HepG2 (cell line): ENCODE data around the gene ZSCAN20. TPM values are rescaled to one million over a fixed set of nuclear protein-coding genes. Genes with fewer than 3 reads are reported as not detected.

ENCODE experiments used
- ATAC-seq: fragments of 200-7000 bp; cut with Tn5 transposase; 3 replicates; pipeline ENCODE4 v1.9.1; 2020; ENCODE audit warnings: mild to moderate bottlenecking, moderate library complexity
- BruUV-seq: library from RNA; stranded (reverse); fragments of 400-500 nt; replicated peaks from 2 replicates; lab custom pipeline; 2021; lab: Mats Ljungman, UMichigan
- CTCF ChIA-PET: fragments of 300-600 bp; formaldehyde crosslinking; extraction: SDS; loops from one replicate; lab custom pipeline; 2021; ENCODE audit warnings: low total read pairs, inconsistent platforms, low intra/inter-chr PET ratio; lab: Yijun Ruan, JAX
- POLR2A ChIA-PET: fragments of 350-600 bp; sonication (Branson Sonifier 250); formaldehyde crosslinking; loops from one replicate; lab custom pipeline; 2020; ENCODE audit warnings: antibody characterized with exemption, inconsistent platforms; lab: Yijun Ruan, JAX
- DNase-seq: peaks from one replicate; pipeline ENCODE4 v3.0.0-alpha.2; 2015; ENCODE audit warnings: low spot score
- FAIRE-seq: peaks from 3 replicates; lab custom pipeline; 2011; peaks lifted over from hg19 to GRCh38; lab: Jason Lieb, UNC
- H2AFZ ChIP-seq: one replicate; pipeline ENCODE4 v1.6.1; 2011; ENCODE audit warnings: low read length, inconsistent platforms
- H3K27ac ChIP-seq: fragments of 300-600 bp; 3 replicates; pipeline ENCODE4 v1.8.0; 2011; ENCODE audit warnings: mixed run types, mild to moderate bottlenecking, mixed read lengths, low read length, inconsistent platforms; ENCODE audit not compliant: insufficient read depth; ENCODE audit errors: extremely low read length
- H3K27me3 ChIP-seq, 2 experiments: fragments of 200-600 bp in 1 of 2; 2 replicates in 1 of 2; 3 replicates in 1 of 2; pipeline versions ENCODE4 v1.6.0 to v1.8.0; 2011; ENCODE audit warnings: low read length in 2 of 2, mild to moderate bottlenecking in 2 of 2, moderate library complexity in 2 of 2, inconsistent platforms in 1 of 2; ENCODE audit not compliant: insufficient read depth in 2 of 2, control insufficient read depth in 1 of 2
- H3K36me3 ChIP-seq, 2 experiments: fragments of 200-600 bp in 1 of 2; replicated peaks in 1 of 2; 2 replicates in 1 of 2; 3 replicates in 1 of 2; pipeline versions ENCODE4 v1.5.1 to v1.8.0; 2011; ENCODE audit warnings: low read length in 2 of 2, inconsistent platforms in 1 of 2; ENCODE audit not compliant: insufficient read depth in 2 of 2, control insufficient read depth in 1 of 2
- H3K4me1 ChIP-seq: 2 replicates; pipeline ENCODE4 v1.5.1; 2012; ENCODE audit warnings: low read length, inconsistent platforms; ENCODE audit not compliant: insufficient read depth
- H3K4me2 ChIP-seq: 2 replicates; pipeline ENCODE4 v1.6.0; 2011; ENCODE audit warnings: low read depth, low read length, inconsistent platforms
- H3K4me3 ChIP-seq, 3 experiments: fragments of 200-600 bp in 1 of 3; sonication (generic), shearing (Covaris generic) in 1 of 3; replicated peaks in 1 of 3; 2 replicates each; pipeline ENCODE4 v1.5.1; 2011 to 2016; ENCODE audit warnings: low read length in 3 of 3, inconsistent platforms in 2 of 3, low read depth in 2 of 3, mild to moderate bottlenecking in 2 of 3, control low read depth in 1 of 3, mixed read lengths in 1 of 3; ENCODE audit not compliant: insufficient read depth in 1 of 3
- H3K79me2 ChIP-seq: one replicate; pipeline ENCODE4 v1.6.1; 2011; ENCODE audit warnings: low read length, inconsistent platforms; ENCODE audit not compliant: insufficient read depth
- H3K9ac ChIP-seq: 2 replicates; pipeline ENCODE4 v1.6.0; 2011; ENCODE audit warnings: mild to moderate bottlenecking, low read depth, low read length, inconsistent platforms; ENCODE audit not compliant: insufficient read depth
- H3K9me3 ChIP-seq: 2 replicates; pipeline ENCODE4 v1.5.1; 2012; ENCODE audit warnings: mild to moderate bottlenecking, low read length
- H4K20me1 ChIP-seq: 2 replicates; pipeline ENCODE4 v1.6.0; 2011; ENCODE audit warnings: inconsistent platforms, mild to moderate bottlenecking, low read length, moderate library complexity; ENCODE audit not compliant: insufficient read depth
- BRF2 ChIP-seq: sonication (generic); formaldehyde crosslinking; IDR thresholded peaks from 2 replicates; pipeline ENCODE4 v1.8.1; 2022; ENCODE audit warnings: mild to moderate bottlenecking, missing genetic modification reagents
- CEBPZ ChIP-seq: IDR thresholded peaks from 2 replicates; pipeline ENCODE4 v1.6.1; 2012; ENCODE audit warnings: low read length, improper control_type of control experiment
- HMG20A ChIP-seq: IDR thresholded peaks from 2 replicates; pipeline ENCODE4 v1.6.1; 2016; ENCODE audit warnings: borderline replicate concordance
- MXI1 ChIP-seq: IDR thresholded peaks from 3 replicates; pipeline ENCODE4 v1.6.1; 2012; ENCODE audit warnings: low read depth, low read length, inconsistent platforms, borderline replicate concordance
- TOPORS ChIP-seq: sonication (generic); formaldehyde crosslinking; IDR thresholded peaks from 2 replicates; pipeline ENCODE4 v1.8.0; 2023; ENCODE audit warnings: mild to moderate bottlenecking, missing genetic modification reagents
- WIZ ChIP-seq: sonication (generic); formaldehyde crosslinking; IDR thresholded peaks from 2 replicates; pipeline ENCODE4 v1.5.1; 2020; ENCODE audit warnings: mild to moderate bottlenecking, missing genetic modification reagents
- ZBTB8A ChIP-seq: sonication (generic); formaldehyde crosslinking; IDR thresholded peaks from 2 replicates; pipeline ENCODE4 v1.4.0; 2020; ENCODE audit warnings: mild to moderate bottlenecking, low read depth, missing genetic modification reagents, borderline replicate concordance
- ZKSCAN5 ChIP-seq: sonication (generic); formaldehyde crosslinking; IDR thresholded peaks from 2 replicates; pipeline ENCODE4 v1.5.1; 2020; ENCODE audit warnings: mild to moderate bottlenecking, missing genetic modification reagents
- ZNF225 ChIP-seq: sonication (generic); formaldehyde crosslinking; IDR thresholded peaks from 2 replicates; pipeline ENCODE4 v1.4.0; 2020; ENCODE audit warnings: mild to moderate bottlenecking, missing genetic modification reagents
- ZNF34 ChIP-seq: sonication (generic); formaldehyde crosslinking; IDR thresholded peaks from 2 replicates; pipeline ENCODE4 v1.4.0; 2020; ENCODE audit warnings: mild to moderate bottlenecking, missing genetic modification reagents, borderline replicate concordance
- ZNF605 ChIP-seq: sonication (generic); formaldehyde crosslinking; IDR thresholded peaks from 2 replicates; pipeline ENCODE4 v1.8.0; 2022; ENCODE audit warnings: mild to moderate bottlenecking, missing genetic modification reagents
- ZNF672 ChIP-seq: sonication (generic); formaldehyde crosslinking; IDR thresholded peaks from 2 replicates; pipeline ENCODE4 v1.8.1; 2022; ENCODE audit warnings: missing genetic modification reagents
- WGBS: methylation state at CpG from one replicate; pipeline ENCODE4 v1.1.6; 2017; ENCODE audit warnings: low lambda C conversion rate; 5-methylcytosine and 5-hydroxymethylcytosine counted together
- in situ Hi-C: cut with HindIII; loops from 2 replicates; pipeline ENCODE4 v1.10.0; 2017; ENCODE audit warnings: low pct_unique_long_range_greater_than_20kb; ENCODE audit not compliant: extremely low pct_ligation_motif_present
- intact Hi-C: fragments of 100-400 bp; cut with micrococcal nuclease; formaldehyde crosslinking; loops from one replicate; pipeline ENCODE4 v1.10.0; 2022; ENCODE audit not compliant: unreplicated experiment
- polyA plus RNA-seq, 8 experiments: library from polyadenylated mRNA; depleted of rRNA in 3 of 8; stranded (reverse) in 7 of 8; unstranded in 1 of 8; fragments of >200 nt; fragmentation: Illumina TruSeq in 4 of 8; extraction: Trizol in 4 of 8; gene quantifications; 2 replicates each; pipeline versions ENCODE4 v1.2.1 to v1.2.3, GENCODE V29; 2011 to 2016; ENCODE audit warnings: low read depth in 4 of 8, missing spikeins in 1 of 8, mixed read lengths in 1 of 8; ENCODE audit not compliant: insufficient read depth in 1 of 8
- total RNA-seq, 5 experiments: library from RNA; depleted of rRNA; stranded (reverse); fragments of >200 nt; fragmentation: Illumina TruSeq; extraction: Trizol; gene quantifications; 2 replicates each; pipeline ENCODE4 v1.2.3, GENCODE V29; 2016; ENCODE audit warnings: low read depth in 1 of 5
- TF ChIP-seq, protein P1 (sequence below): sonication (generic); formaldehyde crosslinking; IDR thresholded peaks from 2 replicates; pipeline ENCODE4 v1.8.0; 2022; ENCODE audit warnings: mild to moderate bottlenecking, missing genetic modification reagents
- TF ChIP-seq, protein P2 (sequence below): sonication (generic); formaldehyde crosslinking; IDR thresholded peaks from 2 replicates; pipeline ENCODE4 v1.8.0; 2022; ENCODE audit warnings: missing genetic modification reagents, mild to moderate bottlenecking, borderline replicate concordance

ZSCAN20 gene
- total and polyA plus RNA-seq, 2 of the 13 experiments (the other 11 are each of a cell fraction or from before 2014, with no cell fraction given), result 1.1 to 2.8 TPM

GRCh38 chr1:33532936-33533335 is 60.5 kb downstream of the ZSCAN20 start:
- FAIRE-seq, result no peak
- H3K9ac ChIP-seq, result no peak overlapping the region
- H3K4me2 ChIP-seq, result no peak overlapping the region
- no peak for ATAC-seq
- no peak overlapping the region for H3K27ac ChIP-seq
- intact Hi-C loops (no loop called here), in situ Hi-C loops (no loop called here)
- H4K20me1 ChIP-seq, result no peaks in the 10 kb centered on the region
- no peaks in the 10 kb centered on the region for H3K36me3 ChIP-seq
- no peak overlapping the region for H2AFZ ChIP-seq
- no TSS peak for BruUV-seq
- H3K79me2 ChIP-seq, result no peaks in the 10 kb centered on the region
- peaks cover 0 to 26% of the 10 kb centered on the region in 2 experiments; a peak in 3 of 5 replicates for H3K27me3 ChIP-seq
- WGBS, result 38% methylated on average over 8 of the region's 13 CpGs
- no peak overlapping the region for H3K4me3 ChIP-seq
- POLR2A ChIA-PET, result no interaction called here
- no peaks in the 10 kb centered on the region for H3K9me3 ChIP-seq
- CTCF ChIA-PET, result no interaction called here
- no peak for DNase-seq
- H3K4me1 ChIP-seq, result no peaks in the 10 kb centered on the region
- TF ChIP-seq TOPORS (CRISPR knock-in tag), result no peak
- TF ChIP-seq ZKSCAN5 (CRISPR knock-in tag), result no peak
- TF ChIP-seq, protein P1, sequence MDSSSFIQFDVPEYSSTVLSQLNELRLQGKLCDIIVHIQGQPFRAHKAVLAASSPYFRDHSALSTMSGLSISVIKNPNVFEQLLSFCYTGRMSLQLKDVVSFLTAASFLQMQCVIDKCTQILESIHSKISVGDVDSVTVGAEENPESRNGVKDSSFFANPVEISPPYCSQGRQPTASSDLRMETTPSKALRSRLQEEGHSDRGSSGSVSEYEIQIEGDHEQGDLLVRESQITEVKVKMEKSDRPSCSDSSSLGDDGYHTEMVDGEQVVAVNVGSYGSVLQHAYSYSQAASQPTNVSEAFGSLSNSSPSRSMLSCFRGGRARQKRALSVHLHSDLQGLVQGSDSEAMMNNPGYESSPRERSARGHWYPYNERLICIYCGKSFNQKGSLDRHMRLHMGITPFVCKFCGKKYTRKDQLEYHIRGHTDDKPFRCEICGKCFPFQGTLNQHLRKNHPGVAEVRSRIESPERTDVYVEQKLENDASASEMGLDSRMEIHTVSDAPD (CRISPR knock-in tag), result no peak
- TF ChIP-seq MXI1, result no peak
- no peak for TF ChIP-seq WIZ (CRISPR knock-in tag)
- TF ChIP-seq ZNF225 (CRISPR knock-in tag), result no peak
- TF ChIP-seq ZNF605 (CRISPR knock-in tag), result no peak
- no peak for TF ChIP-seq BRF2 (CRISPR knock-in tag)
- TF ChIP-seq ZNF34 (CRISPR knock-in tag), result no peak
- TF ChIP-seq, protein P2, sequence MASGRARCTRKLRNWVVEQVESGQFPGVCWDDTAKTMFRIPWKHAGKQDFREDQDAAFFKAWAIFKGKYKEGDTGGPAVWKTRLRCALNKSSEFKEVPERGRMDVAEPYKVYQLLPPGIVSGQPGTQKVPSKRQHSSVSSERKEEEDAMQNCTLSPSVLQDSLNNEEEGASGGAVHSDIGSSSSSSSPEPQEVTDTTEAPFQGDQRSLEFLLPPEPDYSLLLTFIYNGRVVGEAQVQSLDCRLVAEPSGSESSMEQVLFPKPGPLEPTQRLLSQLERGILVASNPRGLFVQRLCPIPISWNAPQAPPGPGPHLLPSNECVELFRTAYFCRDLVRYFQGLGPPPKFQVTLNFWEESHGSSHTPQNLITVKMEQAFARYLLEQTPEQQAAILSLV (CRISPR knock-in tag), result no peak
- TF ChIP-seq CEBPZ, result no peak
- TF ChIP-seq ZNF672 (CRISPR knock-in tag), result no peak
- TF ChIP-seq HMG20A, result no peak
- TF ChIP-seq ZBTB8A (CRISPR knock-in tag), result no peak
